HepG2 (cell line): ENCODE data around the gene THSD8. TPM values are rescaled to one million over a fixed set of nuclear protein-coding genes. Genes with fewer than 3 reads are reported as not detected.

Experiments
- CENPX ChIP-seq: sonication (generic); formaldehyde crosslinking; IDR thresholded peaks from 2 replicates; pipeline ENCODE4 v1.9.0; 2021; ENCODE audit warnings: mild to moderate bottlenecking, missing genetic modification reagents, moderate library complexity
- KDM5A ChIP-seq: fragments of 200-600 bp; sonication (generic); IDR thresholded peaks from 2 replicates; pipeline ENCODE4 v1.7.0; 2018; ENCODE audit warnings: antibody characterized with exemption, mild to moderate bottlenecking, low read length, borderline replicate concordance
- PAX8 ChIP-seq: sonication (generic); formaldehyde crosslinking; IDR thresholded peaks from 2 replicates; pipeline ENCODE4 v1.8.0; 2022; ENCODE audit warnings: mild to moderate bottlenecking, missing genetic modification reagents, borderline replicate concordance
- PREB ChIP-seq: sonication (generic); formaldehyde crosslinking; IDR thresholded peaks from 2 replicates; pipeline ENCODE4 v1.4.0; 2020; ENCODE audit warnings: missing genetic modification reagents
- SAP130 ChIP-seq: IDR thresholded peaks from 2 replicates; pipeline ENCODE4 v1.6.1; 2016; ENCODE audit warnings: low read depth
- SOX6 ChIP-seq, 2 experiments: fragments of 450-650 bp in 1 of 2; sonication (generic) in 1 of 2; formaldehyde crosslinking in 1 of 2; IDR thresholded peaks; 2 replicates each; pipeline versions ENCODE4 v1.4.0 to v1.6.1; 2017 to 2020; ENCODE audit warnings: antibody characterized with exemption in 1 of 2, mild to moderate bottlenecking in 1 of 2, missing genetic modification reagents in 1 of 2
- SP1 ChIP-seq, 2 experiments: fragments of 450-650 bp in 1 of 2; sonication (generic) in 1 of 2; formaldehyde crosslinking in 1 of 2; IDR thresholded peaks; 2 replicates each; pipeline versions ENCODE4 v1.4.0 to v1.6.1; 2016 to 2020; ENCODE audit warnings: missing genetic modification reagents in 1 of 2
- SRY ChIP-seq: sonication (generic); formaldehyde crosslinking; IDR thresholded peaks from 2 replicates; pipeline ENCODE4 v1.8.0; 2022; ENCODE audit warnings: mild to moderate bottlenecking, missing genetic modification reagents
- TBL1XR1 ChIP-seq: fragments of 150-350 bp; IDR thresholded peaks from 2 replicates; pipeline ENCODE4 v1.6.1; 2014; ENCODE audit warnings: borderline replicate concordance, low read length; ENCODE audit not compliant: partially characterized antibody
- TGIF2 ChIP-seq: IDR thresholded peaks from 2 replicates; pipeline ENCODE4 v1.6.1; 2016; ENCODE audit warnings: control low read depth, missing compliant biosample characterization
- THAP11 ChIP-seq: IDR thresholded peaks from 2 replicates; pipeline ENCODE4 v1.6.1; 2016; ENCODE audit warnings: missing biosample characterization, missing genetic modification reagents
- ZBTB21 ChIP-seq: sonication (generic); formaldehyde crosslinking; IDR thresholded peaks from 2 replicates; pipeline ENCODE4 v1.4.0; 2020; ENCODE audit warnings: missing genetic modification reagents
- ZBTB25 ChIP-seq: IDR thresholded peaks from 2 replicates; pipeline ENCODE4 v1.6.1; 2018; ENCODE audit warnings: missing genetic modification reagents
- ZFP62 ChIP-seq: sonication (generic); formaldehyde crosslinking; IDR thresholded peaks from 2 replicates; pipeline ENCODE4 v1.4.0; 2020; ENCODE audit warnings: missing genetic modification reagents
- ZNF24 ChIP-seq: fragments of 450-650 bp; IDR thresholded peaks from 2 replicates; pipeline ENCODE4 v1.6.1; 2017; ENCODE audit warnings: antibody characterized with exemption, mild to moderate bottlenecking
- ZNF547 ChIP-seq: sonication (generic); formaldehyde crosslinking; IDR thresholded peaks from 2 replicates; pipeline ENCODE4 v1.5.1; 2020; ENCODE audit warnings: mild to moderate bottlenecking, missing genetic modification reagents
- ZNF720 ChIP-seq: sonication (generic); formaldehyde crosslinking; IDR thresholded peaks from 2 replicates; pipeline ENCODE4 v1.4.0; 2020; ENCODE audit warnings: missing genetic modification reagents
- ZNF780A ChIP-seq: sonication (generic); formaldehyde crosslinking; IDR thresholded peaks from 2 replicates; pipeline ENCODE4 v1.8.0; 2022; ENCODE audit warnings: mild to moderate bottlenecking, missing genetic modification reagents, moderate library complexity
- polyA plus RNA-seq, 8 experiments: library from polyadenylated mRNA; depleted of rRNA in 3 of 8; stranded (reverse) in 7 of 8; unstranded in 1 of 8; fragments of >200 nt; fragmentation: Illumina TruSeq in 4 of 8; extraction: Trizol in 4 of 8; gene quantifications; 2 replicates each; pipeline versions ENCODE4 v1.2.1 to v1.2.3, GENCODE V29; 2011 to 2016; ENCODE audit warnings: low read depth in 4 of 8, missing spikeins in 1 of 8, mixed read lengths in 1 of 8; ENCODE audit not compliant: insufficient read depth in 1 of 8
- total RNA-seq, 5 experiments: library from RNA; depleted of rRNA; stranded (reverse); fragments of >200 nt; fragmentation: Illumina TruSeq; extraction: Trizol; gene quantifications; 2 replicates each; pipeline ENCODE4 v1.2.3, GENCODE V29; 2016; ENCODE audit warnings: low read depth in 1 of 5
- TF ChIP-seq, protein P1 (sequence below): IDR thresholded peaks from 2 replicates; pipeline ENCODE4 v1.6.1; 2016; ENCODE audit warnings: missing compliant biosample characterization, missing genetic modification reagents, borderline replicate concordance
- TF ChIP-seq, protein P2 (sequence below): sonication (generic); formaldehyde crosslinking; conservative IDR thresholded peaks from 2 replicates; pipeline ENCODE4 v1.8.0; 2022; ENCODE audit warnings: missing genetic modification reagents
- TF ChIP-seq, protein P3 (sequence below): sonication (generic); formaldehyde crosslinking; IDR thresholded peaks from 2 replicates; pipeline ENCODE4 v1.5.1; 2020; ENCODE audit warnings: missing genetic modification reagents, mild to moderate bottlenecking, borderline replicate concordance
- TF ChIP-seq, protein P4 (sequence below): sonication (generic); formaldehyde crosslinking; IDR thresholded peaks from 2 replicates; pipeline ENCODE4 v1.8.1; 2023; ENCODE audit warnings: mild to moderate bottlenecking, inconsistent platforms, moderate library complexity, missing genetic modification reagents, borderline replicate concordance

Gene THSD8
- total and polyA plus RNA-seq, 2 of the 13 experiments (the other 11 are each of a cell fraction or from before 2014, with no cell fraction given), result 4.8 to 14.9 TPM

- TF ChIP-seq ZFP62 (CRISPR knock-in tag) (no peak), SOX6 (IDR thresholded peaks at IDR 0.05) (no peak), SOX6 (CRISPR knock-in tag; IDR thresholded peaks at IDR 0.05) (peak; percentile 22), ZNF547 (no peak; the same call in 1 of the 2 replicates), ZBTB21 (CRISPR knock-in tag) (no peak), TGIF2 (CRISPR knock-in tag) (peak; percentile 62; the same call in 1 of the 2 replicates), SAP130 (CRISPR knock-in tag) (peak; percentile 80), PREB (CRISPR knock-in tag) (no peak), ZNF720 (no peak), ZNF24 (no peak), SRY (no peak), ZBTB25 (CRISPR knock-in tag) (peak; percentile 59; the same call in 1 of the 2 replicates), CENPX (no peak), SP1 (IDR thresholded peaks at IDR 0.05) (no peak), SP1 (CRISPR knock-in tag; IDR thresholded peaks at IDR 0.05) (peak; percentile 26; the same call in 1 of the 2 replicates), TBL1XR1 (no peak), KDM5A (no peak), PAX8 (CRISPR knock-in tag) (no peak), THAP11 (peak; percentile 58), ZNF780A (no peak)
- TF ChIP-seq, protein P1, sequence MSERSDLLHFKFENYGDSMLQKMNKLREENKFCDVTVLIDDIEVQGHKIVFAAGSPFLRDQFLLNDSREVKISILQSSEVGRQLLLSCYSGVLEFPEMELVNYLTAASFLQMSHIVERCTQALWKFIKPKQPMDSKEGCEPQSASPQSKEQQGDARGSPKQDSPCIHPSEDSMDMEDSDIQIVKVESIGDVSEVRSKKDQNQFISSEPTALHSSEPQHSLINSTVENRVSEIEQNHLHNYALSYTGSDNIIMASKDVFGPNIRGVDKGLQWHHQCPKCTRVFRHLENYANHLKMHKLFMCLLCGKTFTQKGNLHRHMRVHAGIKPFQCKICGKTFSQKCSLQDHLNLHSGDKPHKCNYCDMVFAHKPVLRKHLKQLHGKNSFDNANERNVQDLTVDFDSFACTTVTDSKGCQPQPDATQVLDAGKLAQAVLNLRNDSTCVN (CRISPR knock-in tag), result no peak
- TF ChIP-seq, protein P2, sequence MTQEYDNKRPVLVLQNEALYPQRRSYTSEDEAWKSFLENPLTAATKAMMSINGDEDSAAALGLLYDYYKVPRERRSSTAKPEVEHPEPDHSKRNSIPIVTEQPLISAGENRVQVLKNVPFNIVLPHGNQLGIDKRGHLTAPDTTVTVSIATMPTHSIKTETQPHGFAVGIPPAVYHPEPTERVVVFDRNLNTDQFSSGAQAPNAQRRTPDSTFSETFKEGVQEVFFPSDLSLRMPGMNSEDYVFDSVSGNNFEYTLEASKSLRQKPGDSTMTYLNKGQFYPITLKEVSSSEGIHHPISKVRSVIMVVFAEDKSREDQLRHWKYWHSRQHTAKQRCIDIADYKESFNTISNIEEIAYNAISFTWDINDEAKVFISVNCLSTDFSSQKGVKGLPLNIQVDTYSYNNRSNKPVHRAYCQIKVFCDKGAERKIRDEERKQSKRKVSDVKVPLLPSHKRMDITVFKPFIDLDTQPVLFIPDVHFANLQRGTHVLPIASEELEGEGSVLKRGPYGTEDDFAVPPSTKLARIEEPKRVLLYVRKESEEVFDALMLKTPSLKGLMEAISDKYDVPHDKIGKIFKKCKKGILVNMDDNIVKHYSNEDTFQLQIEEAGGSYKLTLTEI (CRISPR knock-in tag), result no peak
- TF ChIP-seq, protein P3, sequence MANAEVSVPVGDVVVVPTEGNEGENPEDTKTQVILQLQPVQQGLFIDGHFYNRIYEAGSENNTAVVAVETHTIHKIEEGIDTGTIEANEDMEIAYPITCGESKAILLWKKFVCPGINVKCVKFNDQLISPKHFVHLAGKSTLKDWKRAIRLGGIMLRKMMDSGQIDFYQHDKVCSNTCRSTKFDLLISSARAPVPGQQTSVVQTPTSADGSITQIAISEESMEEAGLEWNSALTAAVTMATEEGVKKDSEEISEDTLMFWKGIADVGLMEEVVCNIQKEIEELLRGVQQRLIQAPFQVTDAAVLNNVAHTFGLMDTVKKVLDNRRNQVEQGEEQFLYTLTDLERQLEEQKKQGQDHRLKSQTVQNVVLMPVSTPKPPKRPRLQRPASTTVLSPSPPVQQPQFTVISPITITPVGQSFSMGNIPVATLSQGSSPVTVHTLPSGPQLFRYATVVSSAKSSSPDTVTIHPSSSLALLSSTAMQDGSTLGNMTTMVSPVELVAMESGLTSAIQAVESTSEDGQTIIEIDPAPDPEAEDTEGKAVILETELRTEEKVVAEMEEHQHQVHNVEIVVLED (CRISPR knock-in tag), result no peak
- TF ChIP-seq, protein P4, sequence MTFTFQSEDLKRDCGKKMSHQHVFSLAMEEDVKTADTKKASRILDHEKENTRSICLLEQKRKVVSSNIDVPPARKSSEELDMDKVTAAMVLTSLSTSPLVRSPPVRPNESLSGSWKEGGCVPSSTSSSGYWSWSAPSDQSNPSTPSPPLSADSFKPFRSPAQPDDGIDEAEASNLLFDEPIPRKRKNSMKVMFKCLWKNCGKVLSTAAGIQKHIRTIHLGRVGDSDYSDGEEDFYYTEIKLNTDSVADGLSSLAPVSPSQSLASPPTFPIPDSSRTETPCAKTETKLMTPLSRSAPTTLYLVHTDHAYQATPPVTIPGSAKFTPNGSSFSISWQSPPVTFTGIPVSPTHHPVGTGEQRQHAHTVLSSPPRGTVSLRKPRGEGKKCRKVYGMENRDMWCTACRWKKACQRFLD (CRISPR knock-in tag), result no peak
These were observed 11.8 kb upstream of the THSD8 start (continued) for GRCh38 chr19:12789904-12790619.
